Measurements from ENCODE around the gene TPSD1. TPM values are rescaled to one million over a fixed set of nuclear protein-coding genes. Genes with fewer than 3 reads are reported as not detected.
"Not testable (repeated sequence)": the region's sequence is repeated elsewhere in the genome, so short reads cannot be mapped to it uniquely, and the experiment has no call there.

Gene TPSD1
- not detected in 2 replicates for total RNA-seq (ENCODE audit: low replicate concordance)

- DNase-seq (ENCODE audit: low read depth); H3K4me3 ChIP-seq (ENCODE audit: low read depth, low read length): not testable (repeated sequence)
Observed at GRCh38 chr16:1255276-1256122, at the start of gene TPSD1. Gene TPSD1, plus strand, starts transcription at chr16:1256069. Its CDS starts 212 bp downstream, at chr16:1256281.

- no peak for TF ChIP-seq CTCF (IDR thresholded peaks at IDR 0.05; ENCODE audit: insufficient read depth, low read length)
- H3K4me3 ChIP-seq (ENCODE audit: low read depth, low read length): no peak overlapping the region
- DNase-seq (ENCODE audit: low read depth): no peak
Observed at GRCh38 chr16:1206326-1206725, 49.5 kb upstream of the TPSD1 start.

GRCh38 chr16:1206786-1207185, 49.1 kb upstream of the TPSD1 start:
- no peak for TF ChIP-seq CTCF (IDR thresholded peaks at IDR 0.05; ENCODE audit: insufficient read depth, low read length)
- H3K4me3 ChIP-seq (ENCODE audit: low read depth, low read length): no peak overlapping the region
- no peak for DNase-seq (ENCODE audit: low read depth)

GRCh38 chr16:1208239-1208830, 47.5 kb upstream of the TPSD1 start:
- no peak for TF ChIP-seq CTCF (IDR thresholded peaks at IDR 0.05; ENCODE audit: insufficient read depth, low read length)
- DNase-seq (ENCODE audit: low read depth): no peak
- no peak overlapping the region for H3K4me3 ChIP-seq (ENCODE audit: low read depth, low read length)

GRCh38 chr16:1209081-1209480, 46.8 kb upstream of the TPSD1 start:
- no peak for DNase-seq (ENCODE audit: low read depth)
- no peak overlapping the region for H3K4me3 ChIP-seq (ENCODE audit: low read depth, low read length)
- TF ChIP-seq CTCF (IDR thresholded peaks at IDR 0.05; ENCODE audit: insufficient read depth, low read length): no peak

GRCh38 chr16:1210461-1210860, 45.4 kb upstream of the TPSD1 start:
- H3K4me3 ChIP-seq (ENCODE audit: low read depth, low read length): no peak overlapping the region
- no peak for TF ChIP-seq CTCF (IDR thresholded peaks at IDR 0.05; ENCODE audit: insufficient read depth, low read length)
- no peak for DNase-seq (ENCODE audit: low read depth)

- no peak overlapping the region for H3K4me3 ChIP-seq (ENCODE audit: low read depth, low read length)
Observed at GRCh38 chr16:1211451-1212268, 44.2 kb upstream of the TPSD1 start.

More at GRCh38 chr16:1211451-1212268, 44.2 kb upstream of the TPSD1 start:
- TF ChIP-seq CTCF (IDR thresholded peaks at IDR 0.05; ENCODE audit: insufficient read depth, low read length): no peak
- no peak for DNase-seq (ENCODE audit: low read depth)

Measured in fibroblast of the aortic adventitia (primary cell).